Hypothalamus (tissue), 51 donors: ENCODE data around the gene NR3C1.

ENCODE experiments used
- DNase-seq, 51 donors: peaks; one replicate each; lab custom pipeline; 2025; lab: John Stamatoyannopoulos, UW

NR3C1 gene

DNA sequence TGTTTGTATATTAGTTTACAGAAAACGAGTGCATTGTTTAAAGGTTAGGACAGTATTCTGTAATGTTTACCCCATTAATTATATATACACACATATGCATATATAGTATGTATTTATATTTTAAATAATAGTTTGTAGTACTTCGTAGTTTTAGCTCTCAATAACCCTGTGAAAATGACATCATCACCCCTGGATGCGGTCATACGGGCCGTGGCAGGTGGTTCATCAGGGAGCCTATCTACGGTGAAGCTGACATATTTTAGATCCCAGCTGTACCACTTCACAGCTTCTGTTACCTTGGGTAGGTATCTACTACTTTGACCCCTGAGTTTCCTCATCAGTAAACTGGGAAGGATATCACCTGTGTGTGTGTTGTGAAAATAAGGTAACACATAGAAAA is 87.1 kb downstream of the NR3C1 start:
- DNase-seq: no peak

DNA sequence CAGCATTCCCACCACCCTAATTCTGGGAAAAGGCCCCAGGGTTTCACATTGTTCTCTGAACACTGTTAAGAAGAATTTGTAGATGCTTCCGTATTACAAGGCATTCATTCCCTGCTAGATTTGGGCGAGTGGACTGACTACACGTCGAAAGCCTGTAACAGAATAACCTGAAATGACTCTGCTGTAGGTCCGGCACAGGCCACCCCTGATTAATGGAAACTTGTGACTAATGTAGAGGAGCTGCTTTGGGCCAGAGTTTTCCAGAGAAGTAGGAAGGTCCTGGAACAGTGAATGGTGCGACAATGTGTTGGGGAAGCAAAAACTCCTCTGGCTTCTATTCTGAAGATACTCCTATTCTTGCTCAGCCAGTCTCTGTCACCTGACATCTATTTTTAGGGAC is 87.6 kb downstream of the NR3C1 start:
- no peak for DNase-seq

GRCh38 chr5:143315214-143315613 is 88.3 kb downstream of the NR3C1 start:
- DNase-seq: no peak

GRCh38 chr5:143314659-143315058 is 88.8 kb downstream of the NR3C1 start:
- DNase-seq: no peak

- DNase-seq: no peak
These were observed 89.4 kb downstream of the NR3C1 start for GRCh38 chr5:143314099-143314498.

GRCh38 chr5:143313298-143313852 is 90.1 kb downstream of the NR3C1 start:
- DNase-seq: no peak

DNA sequence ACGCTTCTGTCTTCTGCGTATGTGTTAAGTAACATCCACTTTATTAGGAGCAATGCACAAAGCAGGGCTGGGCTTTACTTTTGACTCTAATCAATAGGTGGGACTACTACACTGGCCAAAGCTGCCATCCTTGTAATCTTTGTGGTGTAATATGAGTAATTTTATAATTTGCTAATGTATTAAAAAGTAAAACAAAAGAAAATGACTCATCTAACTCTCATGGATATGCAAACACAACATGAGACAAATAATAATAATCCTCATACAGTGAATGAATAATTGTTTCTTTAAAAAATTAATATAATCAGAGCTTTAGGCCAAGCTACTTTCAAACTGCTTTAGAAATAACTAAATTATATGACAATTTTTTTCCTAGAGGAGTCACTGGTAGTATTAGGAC is 90.7 kb downstream of the NR3C1 start:
- DNase-seq: no peak

DNA sequence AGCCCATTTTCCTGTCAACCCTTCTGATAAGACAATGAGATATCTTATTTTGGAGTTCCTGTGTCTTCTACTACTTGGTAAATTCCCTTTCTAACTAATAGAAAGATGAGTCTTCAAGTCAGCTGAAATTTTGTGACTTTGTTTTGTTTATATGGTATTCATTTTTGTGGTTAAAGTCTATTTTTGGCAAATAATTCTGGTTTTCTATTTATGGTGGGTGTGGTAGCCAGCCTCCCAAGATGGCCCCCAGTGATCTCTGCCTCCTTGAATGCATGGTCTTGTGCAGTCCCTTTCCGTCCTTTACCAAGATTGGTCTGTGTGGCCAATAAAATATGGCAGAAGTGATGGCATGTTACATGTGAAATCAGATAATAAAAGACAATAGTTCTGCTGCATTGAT is 91.5 kb downstream of the NR3C1 start:
- no peak for DNase-seq

DNA sequence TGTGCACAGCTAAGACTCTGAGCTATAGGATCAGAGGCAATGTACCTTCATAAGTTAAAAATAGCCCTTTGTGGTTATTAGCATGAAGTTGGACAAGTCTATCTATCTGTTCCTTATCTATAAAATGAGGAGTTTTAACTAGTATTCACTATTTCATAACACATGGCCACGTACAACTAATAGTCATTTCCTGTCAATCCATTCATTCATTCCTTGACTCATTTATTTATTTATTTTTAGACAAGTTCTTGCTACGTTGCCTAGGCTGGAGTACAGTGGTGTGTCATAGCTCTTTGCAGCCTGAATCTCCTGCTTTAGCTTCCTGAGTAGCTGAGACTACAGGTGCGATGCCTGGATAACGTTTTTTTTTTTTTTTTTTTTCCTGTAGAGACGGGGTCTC is 92.1 kb downstream of the NR3C1 start:
- DNase-seq: no peak

DNA sequence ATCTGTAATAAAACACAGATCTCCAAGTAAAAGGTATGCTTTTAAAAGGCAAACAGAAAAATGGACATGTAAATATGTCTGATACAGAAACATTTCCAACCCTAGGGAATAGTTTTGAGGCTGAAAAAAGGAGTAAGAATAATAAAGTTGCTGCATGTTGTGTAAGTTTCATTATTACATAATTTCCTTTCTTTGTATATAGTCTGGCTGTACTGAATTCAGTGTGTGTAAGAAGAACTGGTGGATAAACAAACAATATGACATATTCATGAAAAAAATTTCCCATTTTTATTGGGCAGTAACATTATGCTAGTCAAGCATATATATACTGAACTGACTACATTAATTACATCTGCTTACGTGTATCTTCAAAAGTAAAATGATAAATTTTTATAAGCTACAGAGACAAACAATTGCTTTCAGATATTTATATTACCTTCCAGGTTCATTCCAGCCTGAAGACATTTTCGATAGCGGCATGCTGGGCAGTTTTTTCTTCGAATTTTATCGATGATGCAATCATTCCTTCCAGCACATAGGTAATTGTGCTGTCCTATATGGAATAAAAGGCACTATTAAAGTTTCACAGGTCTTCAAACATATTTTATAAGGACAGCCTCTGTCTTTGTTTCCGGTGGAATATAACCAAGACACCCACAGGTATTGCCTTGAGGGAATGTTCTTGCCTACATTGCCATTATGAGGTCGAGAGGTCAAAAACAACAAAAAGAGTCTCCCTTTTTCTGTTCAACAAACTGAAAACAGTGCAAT is 93.6 kb downstream of the NR3C1 start:
- DNase-seq: no peak

- DNase-seq: no peak
These were observed 94.8 kb downstream of the NR3C1 start for GRCh38 chr5:143308731-143309130.

- no peak for DNase-seq
These were observed 97.4 kb downstream of the NR3C1 start for GRCh38 chr5:143306040-143306439.

- DNase-seq: no peak
These were observed 98.5 kb downstream of the NR3C1 start for GRCh38 chr5:143304836-143305475.

- no peak for DNase-seq
These were observed 101.0 kb downstream of the NR3C1 start for GRCh38 chr5:143302341-143303045.

GRCh38 chr5:143297756-143298155 is 105.7 kb downstream of the NR3C1 start:
- no peak for DNase-seq

DNA sequence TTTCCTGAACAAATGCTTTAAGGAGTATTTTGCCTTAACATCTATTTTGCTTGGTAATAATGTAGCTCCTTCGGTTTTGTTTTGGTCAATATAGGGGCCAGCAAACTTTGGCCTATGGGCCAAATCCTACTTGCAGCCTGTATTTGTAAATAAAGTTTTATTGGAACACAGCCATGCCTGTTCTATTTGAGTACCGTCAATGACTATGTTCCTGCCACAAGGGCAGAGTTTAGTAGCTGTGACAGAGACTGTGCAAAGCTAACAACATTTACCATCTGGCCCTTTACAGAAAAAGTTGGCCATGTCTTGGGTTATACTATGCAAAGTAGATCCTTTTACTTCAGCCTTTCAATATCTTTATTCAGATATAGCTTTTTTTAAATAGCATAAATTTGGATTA is 113.4 kb downstream of the NR3C1 start:
- no peak for DNase-seq

DNA sequence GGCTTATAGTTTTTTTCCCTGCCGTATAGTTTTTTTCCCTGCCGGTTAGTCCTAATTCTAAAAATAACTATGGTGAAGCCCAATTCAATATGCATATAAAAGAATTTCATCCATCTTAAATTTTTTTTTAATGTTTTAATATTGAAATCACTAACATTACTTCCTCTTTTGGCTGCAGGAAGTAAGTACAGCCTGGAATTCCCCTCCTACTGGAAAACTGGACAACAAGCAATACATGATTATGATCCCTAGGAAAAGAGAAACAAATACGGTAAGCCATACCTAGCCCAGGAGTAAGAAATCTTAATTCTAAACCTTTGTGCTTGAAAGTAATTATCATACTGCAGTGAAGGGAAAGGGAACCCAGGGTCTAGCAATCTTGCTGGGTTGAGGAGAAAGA is 119.0 kb downstream of the NR3C1 start:
- DNase-seq: no peak

DNA sequence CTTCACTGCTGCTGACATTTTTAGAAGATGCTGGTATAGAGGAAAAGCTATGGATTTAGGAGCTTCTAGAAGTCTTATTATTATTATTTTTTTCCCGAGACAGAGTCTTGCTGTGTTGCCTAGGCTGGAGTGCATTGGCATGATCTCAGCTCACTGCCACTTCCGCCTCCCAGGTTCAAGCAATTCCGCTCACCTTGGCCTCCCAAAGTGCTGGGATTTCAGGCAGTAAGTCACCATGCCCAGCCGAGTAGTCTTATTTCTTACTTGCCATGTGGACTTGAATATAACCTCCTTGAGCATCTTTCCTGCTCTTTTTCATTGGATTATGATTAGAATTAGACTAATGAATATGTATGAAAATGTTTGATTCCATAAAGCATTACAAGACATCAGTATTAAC is 119.5 kb downstream of the NR3C1 start:
- DNase-seq: no peak

DNA sequence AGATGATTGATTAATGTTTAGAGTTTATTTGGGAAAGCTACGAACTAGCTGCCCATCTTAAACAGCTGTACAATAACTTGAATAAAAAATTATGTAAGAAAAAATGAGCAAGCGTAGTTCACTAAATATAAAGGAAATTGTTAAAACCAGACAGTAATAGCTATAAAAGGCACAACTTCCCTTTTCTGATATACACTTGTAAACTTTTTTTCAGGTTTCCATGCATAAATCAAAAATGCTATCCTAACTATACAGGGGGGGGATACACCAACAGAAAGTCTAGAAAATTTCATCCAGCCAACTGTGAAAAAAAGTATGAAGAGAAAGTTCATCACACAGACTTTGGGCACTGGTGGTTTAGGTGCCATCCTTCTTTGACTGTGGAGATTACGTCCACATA is 122.3 kb downstream of the NR3C1 start:
- no peak for DNase-seq

GRCh38 chr5:143279698-143280097 is 123.8 kb downstream of the NR3C1 start:
- DNase-seq: no peak

DNA sequence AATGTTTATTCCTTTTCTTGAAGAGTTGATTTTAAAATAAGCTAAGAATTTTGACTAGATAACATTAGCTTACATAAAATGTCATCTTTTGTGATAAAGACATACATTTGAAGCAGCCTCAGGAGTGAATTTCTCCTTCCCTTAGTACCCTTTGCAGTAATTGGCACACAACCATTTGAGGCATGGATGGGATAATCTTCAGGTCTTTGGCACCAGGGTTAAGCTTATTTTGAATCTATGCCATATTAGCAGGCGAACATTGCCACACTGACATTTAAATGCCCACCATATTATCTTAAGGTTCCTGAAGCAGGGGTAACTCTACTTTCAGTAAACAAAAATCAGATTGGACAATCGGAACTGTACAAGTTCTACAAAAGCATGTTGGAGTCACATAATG is 126.0 kb downstream of the NR3C1 start:
- no peak for DNase-seq
